Suprapubic skin (tissue), 4 donors: ENCODE data around the gene TRAF3.

ENCODE experiments used
- CTCF ChIP-seq, 2 donors: fragments of 200-600 bp in 1 of 2; fragments of 450-650 bp in 1 of 2; sonication (generic) in 1 of 2; IDR thresholded peaks; one replicate each; pipeline ENCODE4 v1.5.1; 2016 to 2019; ENCODE audit warnings: antibody characterized with exemption in 2 of 2, mild to moderate bottlenecking in 1 of 2, moderate library complexity in 1 of 2
- EP300 ChIP-seq: sonication (generic); formaldehyde crosslinking; IDR thresholded peaks from one replicate; pipeline ENCODE4 v1.6.1; 2017; ENCODE audit warnings: antibody characterized with exemption
- POLR2A ChIP-seq, 2 donors: fragments of 450-650 bp; IDR thresholded peaks; one replicate each; pipeline ENCODE4 v1.6.1; 2017; ENCODE audit warnings: antibody characterized with exemption in 2 of 2, mild to moderate bottlenecking in 2 of 2, moderate library complexity in 2 of 2
- POLR2AphosphoS5 ChIP-seq, 3 donors: sonication (generic); formaldehyde crosslinking; IDR thresholded peaks; one replicate each; pipeline ENCODE4 v1.6.1; 2017; ENCODE audit warnings: antibody characterized with exemption in 3 of 3

- no peak for TF ChIP-seq CTCF (IDR thresholded peaks at IDR 0.05)
- no peak for TF ChIP-seq POLR2A (IDR thresholded peaks at IDR 0.05)
- no peak for TF ChIP-seq POLR2AphosphoS5 (IDR thresholded peaks at IDR 0.05)
- TF ChIP-seq EP300, result no peak
Measured at GRCh38 chr14:102885737-102886447, 108.6 kb downstream of the TRAF3 start.
